Measurements from ENCODE around the gene ZNF280C.
"Not testable (repeated sequence)": the region's sequence is repeated elsewhere in the genome, so short reads cannot be mapped to it uniquely, and the experiment has no call there.

ZNF280C gene, protein sequence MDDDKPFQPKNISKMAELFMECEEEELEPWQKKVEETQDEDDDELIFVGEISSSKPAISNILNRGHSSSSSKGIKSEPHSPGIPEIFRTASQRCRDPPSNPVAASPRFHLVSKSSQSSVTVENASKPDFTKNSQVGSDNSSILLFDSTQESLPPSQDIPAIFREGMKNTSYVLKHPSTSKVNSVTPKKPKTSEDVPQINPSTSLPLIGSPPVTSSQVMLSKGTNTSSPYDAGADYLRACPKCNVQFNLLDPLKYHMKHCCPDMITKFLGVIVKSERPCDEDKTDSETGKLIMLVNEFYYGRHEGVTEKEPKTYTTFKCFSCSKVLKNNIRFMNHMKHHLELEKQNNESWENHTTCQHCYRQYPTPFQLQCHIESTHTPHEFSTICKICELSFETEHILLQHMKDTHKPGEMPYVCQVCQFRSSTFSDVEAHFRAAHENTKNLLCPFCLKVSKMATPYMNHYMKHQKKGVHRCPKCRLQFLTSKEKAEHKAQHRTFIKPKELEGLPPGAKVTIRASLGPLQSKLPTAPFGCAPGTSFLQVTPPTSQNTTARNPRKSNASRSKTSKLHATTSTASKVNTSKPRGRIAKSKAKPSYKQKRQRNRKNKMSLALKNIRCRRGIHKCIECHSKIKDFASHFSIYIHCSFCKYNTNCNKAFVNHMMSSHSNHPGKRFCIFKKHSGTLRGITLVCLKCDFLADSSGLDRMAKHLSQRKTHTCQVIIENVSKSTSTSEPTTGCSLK

DNA sequence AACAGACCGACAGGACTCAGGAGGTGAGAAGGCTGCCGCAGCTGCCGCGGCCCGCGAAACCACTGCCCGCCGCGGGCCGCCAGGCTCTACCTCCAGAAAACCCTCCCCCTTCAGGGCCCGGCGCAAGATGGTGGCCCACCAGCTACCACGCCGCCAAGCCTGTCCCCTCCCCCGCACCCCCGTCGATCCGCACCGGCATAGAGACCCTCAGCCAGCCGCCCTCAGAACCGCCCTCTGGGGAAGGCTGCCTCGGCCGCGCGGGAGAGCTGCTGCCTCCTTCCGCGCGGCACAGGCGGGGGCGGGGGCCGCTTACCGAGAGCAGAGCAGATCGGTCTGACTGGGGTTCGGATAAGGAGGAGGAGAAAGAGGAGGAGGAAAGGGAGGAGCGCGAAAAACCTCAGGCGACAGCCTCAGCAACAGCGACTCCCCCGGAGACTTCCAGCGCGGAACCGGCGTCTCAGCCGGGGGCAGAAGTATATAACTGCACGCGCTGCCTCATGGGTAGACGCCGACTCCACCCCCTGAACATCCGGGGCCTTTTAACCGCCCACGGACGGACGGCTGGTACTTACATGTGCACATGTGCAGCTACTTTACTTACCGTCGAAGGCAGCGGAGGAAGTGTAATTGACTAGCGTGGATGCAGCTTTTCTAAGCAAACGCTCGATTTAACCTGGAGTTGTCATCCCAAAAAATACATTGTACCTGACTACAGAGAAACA lies at the start of gene ZNF280C:
Gene ZNF280C (minus strand): TSS at position 451 of the 722 bp plus-strand sequence. CDS start 8,450 bp downstream, outside the sequence.
- intact Hi-C loops (cut with DNase I) = no loop called here

DNA sequence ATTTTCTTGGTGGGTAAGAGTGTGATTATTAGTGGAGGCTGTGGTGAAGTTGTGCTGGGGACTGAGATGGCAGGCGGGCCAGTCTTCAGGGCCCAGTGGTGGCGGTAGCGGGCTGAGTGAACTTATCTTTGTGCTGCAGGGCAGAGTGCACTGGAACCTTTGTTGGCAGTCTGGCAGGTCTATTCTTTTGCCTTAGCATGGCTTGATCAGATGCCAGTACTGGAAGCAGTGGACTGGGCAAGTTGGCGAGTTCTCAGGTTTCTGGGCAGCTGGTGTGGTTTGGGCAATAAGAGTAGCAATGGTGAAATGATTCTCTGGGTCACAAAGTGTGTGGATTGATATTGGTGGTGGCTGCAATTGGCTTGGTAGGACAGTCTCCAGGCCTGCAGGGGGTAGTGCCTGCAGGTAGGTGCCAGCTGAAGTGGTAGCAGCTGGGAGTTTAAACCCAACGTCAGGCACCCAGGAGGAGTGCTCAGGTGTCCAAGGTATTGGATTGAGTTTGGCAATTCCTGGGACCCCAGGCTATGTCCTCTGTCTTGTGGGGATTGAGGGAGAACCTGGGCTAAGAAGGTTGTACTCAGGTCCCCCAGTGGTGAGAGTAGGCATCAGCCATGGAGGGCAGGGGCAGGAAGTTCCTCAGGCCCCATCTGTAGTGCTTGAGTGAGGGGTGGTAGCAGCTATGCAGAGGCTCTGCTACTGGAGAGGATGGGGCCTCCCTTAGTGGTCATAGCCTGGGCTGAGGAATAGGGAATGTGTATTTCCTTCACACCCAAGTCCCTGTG lies 36.1 kb upstream of the ZNF280C start:
- DNase-seq = no peak
- intact Hi-C loops (cut with DNase I) = no loop called here

More for the DNA sequence above, at the start of gene ZNF280C:
- peak; percentile 73 to 97 (median 78) for DNase-seq

DNA sequence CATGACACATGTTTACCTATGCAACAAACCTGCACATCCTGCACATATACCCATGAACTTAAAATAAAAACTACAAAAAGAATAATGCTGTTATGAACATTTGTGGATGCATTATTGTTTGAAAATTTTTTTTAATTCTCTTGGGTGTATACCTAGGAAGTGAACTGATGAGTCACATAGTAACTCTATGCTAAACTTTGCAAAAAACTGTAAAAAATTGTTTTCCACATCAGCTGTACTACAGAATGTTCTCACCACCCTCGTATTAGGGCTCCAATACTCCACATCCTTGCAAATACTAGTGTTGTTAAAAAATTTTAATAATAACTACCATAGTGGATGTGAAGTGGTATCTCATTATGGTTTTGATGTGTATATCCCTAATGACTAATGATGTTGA lies 33.3 kb upstream of the ZNF280C start:
- intact Hi-C loops (cut with DNase I) = no loop called here
- DNase-seq = no peak

DNA sequence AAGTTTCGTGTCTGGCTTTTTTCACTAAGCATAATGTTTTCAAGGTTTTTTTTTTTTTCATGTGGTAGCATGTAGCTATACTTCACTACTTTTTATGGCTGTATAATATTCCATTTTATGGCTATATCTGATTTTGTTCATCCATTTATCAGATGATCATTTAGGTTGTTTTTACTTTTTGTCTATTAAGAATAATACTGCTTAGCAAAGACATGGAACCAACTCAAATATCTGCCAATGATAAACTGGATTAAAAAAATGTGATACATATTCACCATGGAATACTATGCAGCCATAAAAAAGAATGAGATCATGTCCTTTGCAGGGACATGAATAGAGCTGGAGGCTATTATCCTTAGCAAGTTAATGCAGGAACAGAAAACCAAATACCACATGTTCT lies 32.7 kb upstream of the ZNF280C start:
- intact Hi-C loops (cut with DNase I) = no loop called here
- no peak for DNase-seq

DNA sequence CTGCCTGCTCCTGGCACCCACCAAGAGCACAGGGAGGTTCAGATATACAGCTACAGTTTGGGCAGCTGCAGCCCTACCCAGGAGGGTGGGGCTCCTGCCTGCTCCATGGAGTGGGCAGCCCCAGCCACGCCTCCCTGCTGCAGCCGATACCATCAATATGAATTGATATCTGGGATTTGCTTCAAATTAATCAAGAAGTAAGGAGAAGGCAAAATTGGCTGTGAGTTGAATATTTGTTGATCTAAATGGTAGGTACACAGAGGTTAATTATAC lies 31.2 kb upstream of the ZNF280C start:
- intact Hi-C loops (cut with DNase I) = no loop called here
- no peak for DNase-seq

DNA sequence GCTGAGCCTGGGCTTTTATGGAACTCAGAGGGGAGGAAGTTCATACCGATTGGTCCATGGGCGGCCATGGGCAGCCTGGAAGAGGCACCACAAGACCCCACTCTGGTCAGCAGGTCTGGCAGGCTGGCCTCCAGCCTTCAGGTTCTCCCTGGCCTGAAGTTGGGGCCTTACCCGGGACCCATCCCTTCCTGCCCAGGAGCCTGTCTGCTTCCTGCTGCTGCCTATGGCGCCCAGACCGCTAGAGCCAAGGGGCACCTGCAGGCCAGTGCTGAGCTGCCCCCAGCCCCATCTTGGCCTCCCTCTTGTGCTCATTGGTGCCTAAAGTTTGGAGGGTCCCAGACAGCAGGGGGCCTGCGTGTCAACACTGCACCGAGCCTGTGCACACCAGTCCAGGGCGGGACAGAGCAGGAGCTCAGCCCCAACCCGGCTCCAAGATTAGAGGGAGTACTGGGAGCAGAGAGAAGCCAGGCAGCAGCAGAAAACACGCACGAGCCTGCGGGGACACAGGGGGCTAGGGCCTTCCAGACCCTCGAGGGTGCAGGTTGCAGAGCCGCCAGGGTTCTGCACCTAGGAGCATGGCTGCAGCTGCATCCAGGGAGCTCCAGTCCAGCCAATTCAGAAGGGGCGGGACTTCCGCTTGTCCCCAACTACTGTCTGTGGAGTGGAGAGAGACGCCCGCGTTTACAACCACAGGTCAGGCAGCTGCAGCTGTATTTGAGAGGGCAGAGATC lies 30.7 kb upstream of the ZNF280C start:
- no peak for DNase-seq

DNA sequence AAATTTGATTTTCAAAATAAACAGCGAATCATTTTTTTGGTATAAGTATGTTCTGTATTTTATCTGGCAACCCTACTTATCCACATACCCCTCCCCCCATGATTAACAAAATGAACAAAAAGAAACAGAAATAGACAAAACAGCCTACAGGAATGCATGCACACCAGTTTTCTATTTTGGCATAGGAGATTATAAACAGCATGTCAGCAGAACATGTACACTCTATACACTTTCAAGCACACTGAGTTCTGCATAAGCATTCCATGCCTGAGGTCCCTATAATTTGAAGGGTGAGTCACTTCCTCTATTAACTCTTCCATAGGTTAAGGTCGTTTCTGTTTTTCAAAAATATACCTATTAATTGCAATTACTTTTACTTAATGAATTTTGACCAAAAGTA lies 28.0 kb upstream of the ZNF280C start:
- intact Hi-C loops (cut with DNase I) = no loop called here
- DNase-seq = no peak

More for the DNA sequence above, 30.7 kb upstream of the ZNF280C start:
- intact Hi-C loops (cut with DNase I) = no loop called here

DNA sequence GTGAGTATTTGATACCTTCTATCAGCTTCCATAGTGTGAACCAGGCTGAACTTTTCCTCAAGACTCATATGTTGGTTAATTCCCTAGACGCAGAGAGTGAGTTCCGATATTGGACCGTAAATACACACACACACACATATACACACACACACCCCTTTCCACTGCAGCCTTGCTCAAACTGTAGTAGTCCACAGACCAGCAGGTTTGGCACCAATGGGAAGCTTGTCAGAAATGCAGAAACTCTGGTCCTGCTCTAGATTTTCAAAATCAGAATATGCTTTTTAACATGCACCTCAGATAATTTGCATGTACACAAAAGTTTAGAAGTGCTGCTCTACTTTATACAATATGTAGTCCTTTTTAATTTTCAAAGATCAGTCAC lies 27.6 kb upstream of the ZNF280C start:
- intact Hi-C loops (cut with DNase I) = no loop called here
- no peak for DNase-seq

DNA sequence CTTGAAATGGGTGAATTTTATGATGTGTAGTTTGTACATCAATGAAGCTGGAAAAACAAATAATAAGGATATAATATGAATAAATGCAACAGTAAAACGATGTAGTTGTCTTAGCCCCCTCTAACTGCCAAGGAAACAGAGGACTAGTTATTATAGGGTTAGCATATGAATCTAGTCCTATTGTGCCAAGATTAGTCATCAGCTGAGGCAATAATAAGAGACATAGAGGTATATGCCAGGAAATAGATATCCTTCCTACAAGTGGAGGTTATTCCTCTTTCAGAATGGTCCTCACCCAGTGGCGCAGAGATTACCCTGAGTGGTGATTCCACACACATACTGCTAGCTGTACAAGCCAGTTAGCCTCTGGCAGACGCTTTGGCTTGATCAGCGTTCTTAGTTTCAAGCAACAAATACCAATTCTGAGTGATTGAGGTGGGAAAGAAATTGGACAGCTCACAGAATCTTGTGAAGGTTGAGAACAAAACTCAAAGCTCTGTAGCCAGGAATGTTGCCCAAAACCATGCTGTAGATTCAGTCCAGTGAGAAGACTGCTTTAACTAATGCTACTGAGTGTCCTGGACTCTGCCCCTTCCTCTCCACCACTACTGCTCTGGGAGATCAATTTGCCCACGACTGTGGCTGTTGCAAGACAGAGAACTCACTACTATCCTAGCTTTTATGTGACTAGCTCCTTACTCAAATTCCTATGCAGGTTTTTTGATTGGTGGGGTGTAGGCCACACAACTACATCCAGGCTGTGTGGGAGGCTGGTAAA lies 27.0 kb upstream of the ZNF280C start:
- DNase-seq = no peak
- intact Hi-C loops (cut with DNase I) = no loop called here

DNA sequence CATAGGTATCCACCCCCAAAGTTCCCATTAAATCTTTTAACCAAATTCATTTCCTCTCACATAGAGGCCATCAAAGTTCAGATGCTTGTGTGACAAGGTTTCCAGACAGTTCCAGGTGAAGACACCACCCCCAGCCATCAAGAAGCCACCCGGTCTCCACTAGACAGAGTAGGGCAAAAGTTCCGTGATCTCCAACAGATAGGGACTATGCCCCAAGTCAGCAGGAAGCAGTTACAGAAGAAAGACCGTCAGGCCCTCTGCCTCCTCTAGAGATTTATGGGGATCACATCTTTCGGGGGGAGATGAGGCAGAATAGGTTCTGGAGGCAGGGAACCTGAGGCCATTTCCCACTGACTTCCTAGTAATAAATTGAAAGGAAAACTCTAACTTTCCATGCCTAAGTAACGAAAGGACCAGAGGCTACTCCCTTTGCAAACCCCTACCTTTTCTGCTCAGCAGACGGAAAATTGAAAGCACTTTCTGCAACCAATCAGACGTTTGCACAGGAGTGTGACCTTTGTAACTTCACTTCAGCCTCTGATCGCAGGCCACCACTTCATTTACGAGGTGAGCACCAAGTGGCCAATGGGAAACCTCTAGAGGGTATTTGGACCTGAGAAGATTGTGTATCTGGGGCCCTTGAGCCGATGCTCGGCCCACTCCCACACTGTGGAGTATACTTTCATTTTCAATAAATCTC lies 18.5 kb upstream of the ZNF280C start:
- no peak for DNase-seq
- intact Hi-C loops (cut with DNase I) = no loop called here

DNA sequence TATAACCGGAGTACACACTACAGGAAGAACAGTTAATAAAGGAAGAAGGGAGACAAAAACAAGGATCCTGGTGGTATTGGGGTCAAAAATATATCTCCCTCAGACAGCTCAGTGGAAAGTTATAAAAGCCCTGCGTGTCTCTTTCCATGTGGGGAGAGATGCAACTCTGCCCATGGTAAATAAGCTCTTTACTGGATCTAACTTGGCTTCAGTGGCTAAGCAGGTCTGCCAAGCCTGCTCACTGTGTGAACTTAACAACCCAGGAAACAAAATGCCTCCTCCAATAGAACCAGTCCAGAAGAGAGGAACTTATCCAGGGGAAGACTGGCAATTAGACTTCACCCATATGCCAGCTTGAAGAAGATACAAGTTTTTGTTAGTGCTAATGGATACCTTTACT lies 17.0 kb upstream of the ZNF280C start:
- DNase-seq = no peak
- intact Hi-C loops (cut with DNase I) = no loop called here

DNA sequence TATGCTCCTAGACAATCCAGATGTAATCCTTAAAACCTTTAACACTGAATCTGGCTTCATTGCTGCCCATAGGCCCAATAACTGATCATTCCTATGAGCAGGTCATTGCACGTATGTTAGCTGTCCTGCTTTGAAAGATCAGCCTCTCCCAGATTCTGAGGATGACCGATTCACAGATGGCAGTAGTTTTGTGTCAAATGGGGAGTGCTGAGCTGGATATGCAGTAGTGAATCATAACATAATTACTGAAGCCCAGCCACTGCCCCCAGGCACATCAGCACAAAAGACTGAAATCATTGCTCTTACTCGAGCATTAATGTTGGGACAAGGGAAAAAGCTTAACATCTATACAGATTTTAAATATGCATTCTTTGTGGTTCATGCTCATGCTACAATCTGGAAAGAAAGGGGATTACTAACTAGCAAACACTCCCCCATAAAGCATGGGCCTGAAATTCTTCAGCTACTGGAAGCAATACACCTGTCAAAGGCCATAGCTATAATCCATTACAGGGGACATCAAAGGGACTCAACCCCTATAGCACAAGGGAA lies 16.4 kb upstream of the ZNF280C start:
- intact Hi-C loops (cut with DNase I) = no loop called here
- DNase-seq = no peak

DNA sequence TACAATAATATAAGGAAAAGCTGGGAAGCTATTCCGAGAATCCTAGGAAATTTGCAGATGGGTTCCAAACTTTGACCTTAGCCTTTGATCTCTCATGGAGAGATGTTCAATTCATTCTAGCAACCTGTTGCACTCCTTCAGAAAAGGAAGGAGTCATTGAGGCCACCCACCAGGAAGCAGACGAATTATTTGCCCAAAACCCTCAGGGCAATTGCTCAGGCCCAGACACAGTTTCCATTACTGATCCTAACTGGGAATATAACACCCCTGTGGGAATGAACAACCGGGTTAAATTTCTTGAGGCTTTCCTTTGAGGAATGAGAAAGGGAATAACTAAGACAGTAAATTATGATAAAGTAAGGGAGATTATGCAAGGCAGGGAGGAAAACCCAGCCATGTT lies 13.5 kb upstream of the ZNF280C start:
- intact Hi-C loops (cut with DNase I) = no loop called here
- DNase-seq = no peak

DNA sequence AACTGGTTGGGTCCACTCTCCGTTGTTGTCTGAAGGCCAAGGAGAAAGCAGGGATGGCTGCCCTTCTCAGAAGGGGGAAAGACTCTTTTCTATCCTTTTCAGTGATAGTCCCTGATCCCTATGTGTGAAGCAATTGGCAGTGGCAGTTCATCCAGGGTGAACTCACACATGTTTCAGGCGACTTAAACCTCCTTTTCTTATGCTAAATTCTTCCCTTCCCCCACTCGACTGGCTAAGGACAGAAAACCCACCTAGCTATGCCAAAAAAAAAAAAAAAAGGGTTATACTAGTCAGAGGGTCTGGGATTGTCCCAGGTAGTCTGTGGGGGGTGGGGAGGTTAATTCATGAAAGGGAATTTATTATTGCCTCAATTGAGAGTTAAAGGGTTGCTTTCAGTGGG lies 12.2 kb upstream of the ZNF280C start:
- intact Hi-C loops (cut with DNase I) = no loop called here
- no peak for DNase-seq

DNA sequence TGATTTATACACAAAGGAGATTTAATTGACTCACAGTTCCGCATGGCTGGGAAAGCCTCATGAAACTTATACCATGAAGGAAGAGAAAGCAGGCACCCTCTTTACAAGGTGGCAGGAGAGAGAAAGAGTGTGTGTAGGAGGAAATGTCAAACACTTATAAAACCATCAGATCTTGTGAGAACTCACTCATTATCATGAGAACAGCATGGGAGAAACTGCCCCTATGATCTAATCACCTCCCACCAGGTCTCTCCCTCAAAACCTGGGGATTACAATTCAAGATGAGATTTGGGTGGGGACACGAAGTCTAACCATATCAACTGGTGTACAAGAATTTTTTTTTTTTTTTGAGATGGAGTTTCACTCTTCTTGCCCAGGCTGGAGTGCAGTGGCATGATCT lies 3.6 kb upstream of the ZNF280C start:
- intact Hi-C loops (cut with DNase I); DNase-seq: not testable (repeated sequence)

DNA sequence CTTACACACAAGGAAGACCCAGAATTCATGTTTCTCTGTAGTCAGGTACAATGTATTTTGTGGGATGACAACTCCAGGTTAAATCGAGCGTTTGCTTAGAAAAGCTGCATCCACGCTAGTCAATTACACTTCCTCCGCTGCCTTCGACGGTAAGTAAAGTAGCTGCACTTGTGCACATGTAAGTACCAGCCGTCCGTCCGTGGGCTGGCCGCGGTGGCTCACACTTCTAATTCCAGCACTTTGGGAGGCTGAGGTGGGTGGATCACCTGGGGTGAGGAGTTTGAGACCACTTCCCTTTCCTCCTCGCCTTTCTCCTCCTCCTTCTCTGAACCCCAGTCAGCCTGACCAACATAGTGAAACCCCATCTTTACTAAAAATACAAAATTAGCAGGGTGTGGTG lies 692 bp upstream of the ZNF280C start:
- DNase-seq; intact Hi-C loops (cut with DNase I): not testable (repeated sequence)

DNA sequence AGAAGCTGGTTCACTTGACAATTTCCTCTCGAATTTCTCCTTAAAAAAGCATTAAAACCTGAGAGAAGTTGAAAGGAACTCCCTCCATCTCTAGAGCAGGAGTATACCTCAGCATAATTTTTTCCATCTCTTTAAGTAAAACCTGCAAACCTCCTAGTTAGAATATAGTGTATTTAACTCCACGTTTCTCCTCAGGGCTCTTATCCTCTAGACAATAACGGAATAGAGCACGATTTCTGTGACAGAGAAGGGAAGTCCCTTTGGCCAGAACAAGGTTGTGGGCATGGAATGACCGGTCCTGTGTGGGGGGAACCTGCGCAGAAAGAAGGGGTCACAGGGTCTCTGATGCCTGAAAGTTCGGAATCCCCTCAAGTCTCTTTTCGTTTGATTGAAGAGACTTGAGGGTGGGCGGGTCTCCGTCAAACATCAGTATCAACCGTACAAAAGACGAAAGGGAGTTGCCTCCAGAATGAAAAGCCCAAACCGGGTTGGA lies 697 bp downstream of the ZNF280C start:
- intact Hi-C loops (cut with DNase I) = no loop called here
- DNase-seq = no peak

DNA sequence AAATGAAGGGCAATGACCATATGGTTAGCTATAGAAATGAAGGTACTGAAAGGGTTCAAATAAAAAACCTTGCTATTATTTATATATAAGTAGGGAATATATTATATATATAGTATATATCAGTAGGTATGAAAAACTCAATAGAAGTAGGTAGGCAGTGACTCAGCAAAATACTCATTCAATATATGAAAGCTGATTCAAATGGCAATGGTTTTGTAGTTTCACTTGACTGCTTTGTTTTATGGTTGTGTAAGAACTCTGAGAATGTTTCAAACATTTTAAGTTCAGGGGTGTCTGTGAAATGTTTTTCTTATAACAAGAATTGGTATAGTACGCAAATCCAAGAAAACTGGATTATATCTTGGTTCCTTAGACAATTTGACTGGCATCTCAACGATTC lies 4.1 kb downstream of the ZNF280C start:
- intact Hi-C loops (cut with DNase I) = no loop called here
- DNase-seq = no peak

All from posterior cingulate gyrus (tissue), 11 donors.